Lower leg skin (tissue), 4 donors: ENCODE measurements around the gene FAM83G. TPM values are rescaled to one million over a fixed set of nuclear protein-coding genes. Genes with fewer than 3 reads are reported as not detected.

Source experiments
- DNase-seq, 2 donors: peaks; one replicate each; pipeline ENCODE4 v3.0.0-alpha.2; 2019; ENCODE audit warnings: low spot score in 2 of 2
- H3K4me3 ChIP-seq: fragments of 200-600 bp; sonication (generic); 2 replicates; pipeline ENCODE4 v1.5.1; 2017; ENCODE audit warnings: mild to moderate bottlenecking, low read depth; ENCODE audit not compliant: poor library complexity, severe bottlenecking
- CTCF ChIP-seq, 3 donors: fragments of 450-650 bp; IDR thresholded peaks; one replicate each; pipeline ENCODE4 v1.5.1; 2016; ENCODE audit warnings: antibody characterized with exemption in 3 of 3, mild to moderate bottlenecking in 3 of 3, moderate library complexity in 2 of 3
- POLR2A ChIP-seq, 2 donors: fragments of 450-650 bp; IDR thresholded peaks; one replicate each; pipeline ENCODE4 v1.6.1; 2016 to 2017; ENCODE audit warnings: antibody characterized with exemption in 2 of 2, mild to moderate bottlenecking in 1 of 2, moderate library complexity in 1 of 2
- WGBS, 2 donors: methylation state at CpG; one replicate each; pipeline ENCODE4 v1.1.5; 2018; 5-methylcytosine and 5-hydroxymethylcytosine counted together
- intact Hi-C: fragments of 100-400 bp; cut with DNase I; formaldehyde crosslinking; loops from one replicate; pipeline ENCODE4 v1.15.0; 2023; ENCODE audit warnings: low total_unique reads
- total RNA-seq, 4 donors: library from RNA; depleted of rRNA; stranded (reverse); fragments of >200 nt; gene quantifications; one replicate each; pipeline ENCODE4 v1.1.0, GENCODE V29; 2016

FAM83G gene
- total RNA-seq, 4 donors from 2014 or later = 131 to 298 (median 190) TPM

GRCh38 chr17:18947866-18948265 is 56.7 kb downstream of the FAM83G start:
- no peak for TF ChIP-seq POLR2A (IDR thresholded peaks at IDR 0.05)
- TF ChIP-seq CTCF (IDR thresholded peaks at IDR 0.05) = no peak
- DNase-seq = no peak
- no peak overlapping the region for H3K4me3 ChIP-seq
- WGBS, 2 donors = 78 to 83% methylated on average over 6 of the region's 6 CpGs
- intact Hi-C loops = no loop called here

GRCh38 chr17:18946536-18946935 is 58.0 kb downstream of the FAM83G start:
- DNase-seq = no peak
- intact Hi-C loops = no loop called here
- no peak overlapping the region for H3K4me3 ChIP-seq
- WGBS, 2 donors = 54 to 76% methylated on average over 2 of the region's 2 CpGs
- no peak for TF ChIP-seq CTCF (IDR thresholded peaks at IDR 0.05)

- no peak for DNase-seq
- WGBS, 2 donors = 79 to 84% methylated on average over 5 of the region's 5 CpGs
- no peak for TF ChIP-seq CTCF (IDR thresholded peaks at IDR 0.05)
- no peak for TF ChIP-seq POLR2A (IDR thresholded peaks at IDR 0.05)
- intact Hi-C loops = no loop called here
- H3K4me3 ChIP-seq = no peak overlapping the region
Observed at GRCh38 chr17:18944646-18945045, 59.9 kb downstream of the FAM83G start.

- no peak for TF ChIP-seq CTCF (IDR thresholded peaks at IDR 0.05)
- TF ChIP-seq POLR2A (IDR thresholded peaks at IDR 0.05) = no peak
- WGBS, 2 donors = 67 to 73% methylated on average over 2 of the region's 2 CpGs
- DNase-seq = no peak
- H3K4me3 ChIP-seq = no peak overlapping the region
- intact Hi-C loops = no loop called here
Observed at GRCh38 chr17:18938692-18939023, 65.9 kb downstream of the FAM83G start.

GRCh38 chr17:18937981-18938691 is 66.4 kb downstream of the FAM83G start:
- intact Hi-C loops = no loop called here
- no peak for DNase-seq
- WGBS, 2 donors = 83 to 89% methylated on average over 8 of the region's 8 CpGs
- TF ChIP-seq POLR2A (IDR thresholded peaks at IDR 0.05) = no peak
- TF ChIP-seq CTCF (IDR thresholded peaks at IDR 0.05) = no peak
- H3K4me3 ChIP-seq = no peak overlapping the region
